HG03442 (cell line): ENCODE measurements around the gene CTAGE9.
"Not testable (repeated sequence)": the region's sequence is repeated elsewhere in the genome, so short reads cannot be mapped to it uniquely, and the experiment has no call there.

ENCODE experiments used
- ATAC-seq: cut with Tn5 transposase; IDR thresholded peaks from one replicate; pipeline ENCODE4 v1.9.1; 2021; ENCODE audit warnings: mild to moderate bottlenecking, moderate library complexity; ENCODE audit not compliant: unreplicated experiment

The CTAGE9 gene

GRCh38 chr6:131710917-131711316, at the start of gene CTAGE9:
TSS of gene CTAGE9 (minus strand) at chr6:131711017. CDS start at chr6:131711017, 0 bp downstream.
- ATAC-seq = not testable (repeated sequence)

GRCh38 chr6:131758920-131759319, 48.1 kb upstream of the CTAGE9 start:
- ATAC-seq = no peak

GRCh38 chr6:131756039-131756438, 45.2 kb upstream of the CTAGE9 start:
- ATAC-seq = no peak

GRCh38 chr6:131755597-131755996, 44.8 kb upstream of the CTAGE9 start:
- no peak for ATAC-seq

GRCh38 chr6:131754715-131755567, 44.1 kb upstream of the CTAGE9 start:
- ATAC-seq = no peak

- ATAC-seq = no peak
Observed at GRCh38 chr6:131754088-131754487, 43.3 kb upstream of the CTAGE9 start.

GRCh38 chr6:131751012-131751715, 40.3 kb upstream of the CTAGE9 start:
- not testable (repeated sequence) for ATAC-seq

GRCh38 chr6:131749023-131749422, 38.2 kb upstream of the CTAGE9 start:
- ATAC-seq = no peak

GRCh38 chr6:131747821-131748353, 37.1 kb upstream of the CTAGE9 start:
- ATAC-seq = no peak

GRCh38 chr6:131745476-131745875, 34.7 kb upstream of the CTAGE9 start:
- no peak for ATAC-seq

- ATAC-seq = no peak
Observed at GRCh38 chr6:131744432-131745287, 33.8 kb upstream of the CTAGE9 start.

- ATAC-seq = no peak
Observed at GRCh38 chr6:131741688-131742393, 31.0 kb upstream of the CTAGE9 start.

- no peak for ATAC-seq
Observed at GRCh38 chr6:131740161-131740560, 29.3 kb upstream of the CTAGE9 start.

GRCh38 chr6:131739136-131739535, 28.3 kb upstream of the CTAGE9 start:
- no peak for ATAC-seq

GRCh38 chr6:131736811-131737210, 26.0 kb upstream of the CTAGE9 start:
- no peak for ATAC-seq

GRCh38 chr6:131736003-131736596, 25.3 kb upstream of the CTAGE9 start:
- no peak for ATAC-seq

GRCh38 chr6:131733376-131734016, 22.7 kb upstream of the CTAGE9 start:
- ATAC-seq = no peak

GRCh38 chr6:131731224-131731623, 20.4 kb upstream of the CTAGE9 start:
- no peak for ATAC-seq

GRCh38 chr6:131730264-131730663, 19.4 kb upstream of the CTAGE9 start:
- no peak for ATAC-seq
